NCI-H2107 treated with DMSO at 0.1 percent for 48 hours (cell line): ENCODE measurements around the gene PDE12.

ENCODE experiments used
- DNase-seq: peaks from one replicate; lab custom pipeline; 2025; ENCODE audit not compliant: unreplicated experiment; lab: John Stamatoyannopoulos, UW

PDE12 gene, protein sequence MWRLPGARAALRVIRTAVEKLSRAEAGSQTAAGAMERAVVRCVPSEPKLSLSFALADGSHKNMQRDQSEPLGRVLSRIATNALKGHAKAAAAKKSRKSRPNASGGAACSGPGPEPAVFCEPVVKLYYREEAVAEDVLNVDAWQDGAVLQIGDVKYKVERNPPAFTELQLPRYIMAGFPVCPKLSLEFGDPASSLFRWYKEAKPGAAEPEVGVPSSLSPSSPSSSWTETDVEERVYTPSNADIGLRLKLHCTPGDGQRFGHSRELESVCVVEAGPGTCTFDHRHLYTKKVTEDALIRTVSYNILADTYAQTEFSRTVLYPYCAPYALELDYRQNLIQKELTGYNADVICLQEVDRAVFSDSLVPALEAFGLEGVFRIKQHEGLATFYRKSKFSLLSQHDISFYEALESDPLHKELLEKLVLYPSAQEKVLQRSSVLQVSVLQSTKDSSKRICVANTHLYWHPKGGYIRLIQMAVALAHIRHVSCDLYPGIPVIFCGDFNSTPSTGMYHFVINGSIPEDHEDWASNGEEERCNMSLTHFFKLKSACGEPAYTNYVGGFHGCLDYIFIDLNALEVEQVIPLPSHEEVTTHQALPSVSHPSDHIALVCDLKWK

GRCh38 chr3:57555738-57556458 is at the start of gene PDE12:
PDE12 (plus strand) TSS chr3:57556274; CDS start chr3:57556380, 106 bp downstream.
- peak; percentile 48 for DNase-seq

- DNase-seq: no peak
These were observed 43.9 kb upstream of the PDE12 start for GRCh38 chr3:57512166-57512565.

DNA sequence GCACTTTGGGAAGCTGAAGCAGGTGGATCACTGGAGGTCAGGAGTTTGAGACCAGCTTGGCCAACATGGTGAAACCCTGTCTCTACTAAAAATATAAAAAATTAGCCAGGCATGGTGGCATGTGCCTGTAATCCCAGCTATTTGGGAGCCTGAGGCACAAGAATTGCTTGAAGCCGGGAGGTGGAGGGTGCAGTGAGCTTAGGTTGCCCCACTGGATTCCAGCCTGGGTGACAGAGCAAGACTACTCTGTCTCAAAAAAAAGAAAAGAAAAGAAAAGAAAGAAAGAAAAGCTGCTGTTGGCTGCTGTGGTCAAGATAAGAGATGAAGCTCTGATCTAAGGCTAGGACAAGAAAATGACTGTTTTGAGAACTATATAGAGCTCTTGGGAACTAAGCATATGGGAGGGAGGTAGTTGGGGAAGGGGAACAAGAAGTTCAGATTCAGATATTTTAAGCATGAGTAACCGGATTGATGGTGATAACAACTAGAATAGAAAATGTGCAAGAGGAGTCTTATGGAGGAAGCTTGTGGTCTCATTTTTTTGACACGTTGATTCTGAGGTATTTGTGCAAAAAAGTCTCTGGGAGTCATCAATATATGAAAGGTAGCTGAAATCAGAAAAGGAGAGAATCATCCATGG is 37.7 kb upstream of the PDE12 start:
- no peak for DNase-seq

- DNase-seq: no peak
These were observed 25.9 kb upstream of the PDE12 start for GRCh38 chr3:57530071-57530608.

- no peak for DNase-seq
These were observed 17.6 kb upstream of the PDE12 start for GRCh38 chr3:57538465-57538864.

- DNase-seq: peak; percentile 47
These were observed 11.6 kb upstream of the PDE12 start, which contains the start of gene DNAH12 for GRCh38 chr3:57544181-57545125. DNAH12 (minus strand) TSS chr3:57544344; CDS start chr3:57542870, 1,474 bp downstream.

DNA sequence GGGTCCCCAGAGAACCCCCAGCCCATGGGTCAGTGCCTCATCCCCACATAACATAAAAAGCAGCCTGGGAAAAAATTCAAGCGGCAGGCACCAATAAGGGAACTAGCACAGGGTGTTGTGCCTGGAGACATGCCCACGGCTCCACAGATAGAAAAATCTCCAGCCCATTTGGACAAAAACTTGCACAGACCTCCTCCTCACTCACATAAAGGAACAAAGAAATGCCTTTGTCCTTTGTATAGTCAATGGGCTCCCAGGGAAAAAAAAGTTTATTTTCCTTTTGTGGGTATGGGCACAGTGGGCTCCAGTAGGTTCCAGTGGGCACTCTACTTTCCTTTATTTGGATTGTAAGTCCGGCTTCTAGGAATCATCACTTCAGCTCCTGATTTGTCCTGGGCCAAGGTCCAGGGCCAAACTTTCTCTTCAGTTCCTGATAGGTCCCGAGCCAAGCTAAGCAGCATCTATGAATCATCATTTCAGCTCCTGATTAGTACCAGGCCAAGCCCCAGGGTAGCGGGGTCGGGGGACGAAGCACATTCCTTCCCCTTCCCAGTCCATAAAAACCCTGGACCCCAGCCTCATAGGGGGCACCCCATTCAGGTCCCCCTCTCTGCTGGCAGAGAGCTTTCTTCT is 10.3 kb upstream of the PDE12 start:
- DNase-seq: no peak

- no peak for DNase-seq
These were observed 9.5 kb upstream of the PDE12 start for GRCh38 chr3:57546616-57547015.

- no peak for DNase-seq
These were observed 768 bp upstream of the PDE12 start for GRCh38 chr3:57555306-57555705.

GRCh38 chr3:57556459-57557084 is 498 bp downstream of the PDE12 start:
- DNase-seq: no peak

DNA sequence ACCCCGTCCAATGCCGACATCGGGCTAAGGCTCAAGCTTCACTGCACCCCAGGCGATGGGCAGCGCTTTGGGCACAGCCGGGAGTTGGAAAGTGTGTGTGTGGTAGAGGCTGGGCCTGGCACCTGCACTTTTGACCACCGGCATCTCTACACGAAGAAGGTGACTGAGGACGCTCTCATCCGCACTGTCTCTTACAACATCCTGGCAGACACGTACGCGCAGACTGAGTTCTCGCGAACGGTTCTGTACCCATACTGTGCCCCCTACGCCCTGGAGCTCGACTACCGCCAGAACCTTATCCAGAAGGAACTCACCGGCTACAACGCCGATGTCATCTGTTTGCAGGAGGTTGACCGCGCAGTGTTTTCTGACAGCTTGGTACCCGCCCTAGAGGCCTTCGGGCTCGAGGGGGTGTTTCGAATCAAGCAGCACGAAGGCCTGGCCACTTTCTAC is 1.0 kb downstream of the PDE12 start:
- DNase-seq: no peak

GRCh38 chr3:57559526-57559925 is 3.5 kb downstream of the PDE12 start:
- DNase-seq: no peak

- DNase-seq: no peak
These were observed 13.9 kb downstream of the PDE12 start for GRCh38 chr3:57569859-57570450.

DNA sequence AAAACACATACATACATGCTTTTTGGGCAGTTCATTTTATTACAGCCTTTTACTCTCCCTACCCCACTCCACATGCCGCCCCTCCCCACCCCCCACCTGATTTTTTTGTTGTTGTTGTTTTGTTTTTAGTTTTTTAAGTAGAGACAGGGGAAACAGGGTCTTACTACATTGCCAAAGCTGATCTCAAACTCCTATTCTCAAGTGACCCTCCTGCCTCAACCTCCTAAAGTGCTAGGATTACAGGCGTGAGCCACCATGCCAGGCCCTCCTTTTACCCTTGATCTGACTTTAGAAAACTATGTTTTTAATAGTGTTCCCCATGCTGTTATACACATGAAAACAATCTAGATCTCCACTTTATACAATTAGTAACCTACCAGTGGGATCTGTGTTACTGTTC is 14.8 kb downstream of the PDE12 start:
- no peak for DNase-seq

DNA sequence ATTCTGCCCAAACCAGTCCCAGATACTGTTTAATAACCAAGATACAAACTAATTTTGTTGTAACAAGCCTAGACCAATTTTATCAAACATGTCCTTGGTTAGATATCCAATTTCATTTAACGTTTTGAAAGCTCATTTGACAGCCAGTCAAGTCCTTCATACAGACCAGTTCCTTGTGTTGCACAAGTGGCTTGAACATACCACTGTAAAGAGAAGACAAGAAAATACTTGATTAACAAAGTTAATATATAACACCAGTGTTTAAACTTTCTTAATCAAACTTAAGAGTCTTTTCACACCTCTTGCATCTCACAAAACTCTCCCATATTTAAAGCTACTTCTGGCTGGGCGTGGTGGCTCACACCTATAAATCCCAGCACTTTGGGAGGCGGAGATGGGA is 16.0 kb downstream of the PDE12 start:
- no peak for DNase-seq

GRCh38 chr3:57575966-57576626 is 20.0 kb downstream of the PDE12 start:
- DNase-seq: no peak

- DNase-seq: no peak
These were observed 21.7 kb downstream of the PDE12 start for GRCh38 chr3:57577801-57578200.
